GM15510 (cell line): ENCODE results near the gene ATP11C.

Experiments used
- POLR2A ChIP-seq: IDR thresholded peaks from 3 replicates; pipeline ENCODE4 v1.6.1; 2011; ENCODE audit warnings: borderline replicate concordance; ENCODE audit not compliant: insufficient read length; ENCODE audit errors: extremely low read depth

ATP11C gene

DNA sequence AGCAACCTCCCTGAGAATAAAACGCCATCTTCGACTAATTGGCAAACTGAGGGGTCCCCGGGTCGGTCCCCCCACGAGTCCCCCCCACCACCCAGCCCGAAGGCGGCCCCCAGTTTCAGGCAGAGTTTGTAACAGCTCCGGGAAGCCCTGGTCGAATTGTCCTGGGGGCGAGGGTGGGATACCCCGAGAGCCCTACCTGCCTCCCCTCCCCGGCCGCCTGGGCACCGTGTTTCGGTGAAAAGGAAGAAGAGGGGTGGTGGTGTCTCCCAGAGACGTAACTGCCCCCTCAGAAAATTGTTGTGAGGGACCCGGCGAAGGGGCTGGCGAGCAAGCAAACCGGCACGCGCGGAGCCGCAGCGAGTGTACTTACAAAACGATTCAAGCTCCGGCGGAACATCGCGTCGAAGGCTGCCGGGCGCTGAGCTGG lies 1.2 kb downstream of the ATP11C start:
- TF ChIP-seq POLR2A, result no peak

DNA sequence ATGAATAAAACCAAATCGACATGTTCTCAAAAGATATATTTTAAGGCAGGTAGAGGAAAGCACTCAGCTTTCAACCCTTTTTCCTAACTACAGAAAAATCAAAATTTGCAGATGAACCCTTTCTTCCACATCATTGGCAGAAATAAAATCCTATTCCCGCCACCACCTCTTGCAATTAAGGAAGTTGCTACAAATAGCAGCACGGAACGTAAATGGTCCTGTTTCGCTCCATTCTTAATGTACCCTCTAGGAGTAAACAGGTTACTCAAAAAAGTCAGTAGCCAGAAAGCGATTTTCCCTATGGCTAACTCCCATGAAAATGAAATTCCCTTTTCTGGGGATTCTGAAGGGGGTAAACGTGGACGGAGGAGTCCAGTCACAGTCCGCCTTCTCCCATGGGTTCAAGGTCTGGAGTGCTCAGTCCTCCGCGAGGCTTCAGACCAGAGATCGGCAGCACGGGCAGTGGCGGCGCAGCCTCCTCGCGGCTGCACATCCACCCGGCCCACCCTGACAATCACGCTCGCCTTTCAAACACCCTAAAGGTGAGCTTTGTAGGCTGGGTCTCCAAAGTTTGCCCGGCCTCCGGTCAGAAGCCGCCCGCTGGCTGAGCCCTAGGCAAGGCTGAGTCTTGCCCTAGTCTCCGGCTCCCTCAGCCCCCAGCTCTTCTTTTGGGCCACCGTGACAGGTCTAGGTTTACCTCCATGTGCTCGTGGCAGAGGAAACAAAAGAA lies 1.8 kb downstream of the ATP11C start:
- TF ChIP-seq POLR2A, result no peak

- TF ChIP-seq POLR2A, result no peak
These were observed 2.5 kb downstream of the ATP11C start for GRCh38 chrX:139930401-139930800.

GRCh38 chrX:139929876-139930275 lies 3.0 kb downstream of the ATP11C start:
- TF ChIP-seq POLR2A, result no peak

GRCh38 chrX:139924696-139925095 lies 8.2 kb downstream of the ATP11C start:
- no peak for TF ChIP-seq POLR2A

GRCh38 chrX:139924069-139924695 lies 8.7 kb downstream of the ATP11C start:
- TF ChIP-seq POLR2A, result no peak

DNA sequence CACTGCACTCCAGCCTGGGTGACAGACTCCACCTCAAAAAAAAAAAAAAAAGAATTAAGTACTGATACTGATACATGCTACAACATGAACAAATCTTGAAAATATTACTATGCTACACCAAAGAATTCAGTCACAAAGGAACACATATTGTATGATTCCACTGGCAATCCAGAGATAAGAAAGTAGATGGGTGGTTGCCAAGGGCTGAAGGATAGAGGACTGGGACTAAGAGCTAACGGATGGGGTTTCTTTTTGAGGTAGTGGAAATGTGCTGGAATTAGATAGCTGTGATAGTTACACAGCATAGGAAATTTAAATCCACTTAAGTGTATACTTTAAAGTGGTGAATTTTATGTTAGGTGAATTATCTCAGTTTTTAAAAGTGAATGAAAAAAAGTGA lies 12.5 kb downstream of the ATP11C start:
- TF ChIP-seq POLR2A, result no peak

- TF ChIP-seq POLR2A, result no peak
These were observed 18.4 kb downstream of the ATP11C start for GRCh38 chrX:139914421-139914820.

- no peak for TF ChIP-seq POLR2A
These were observed 23.1 kb downstream of the ATP11C start for GRCh38 chrX:139909712-139910111.

DNA sequence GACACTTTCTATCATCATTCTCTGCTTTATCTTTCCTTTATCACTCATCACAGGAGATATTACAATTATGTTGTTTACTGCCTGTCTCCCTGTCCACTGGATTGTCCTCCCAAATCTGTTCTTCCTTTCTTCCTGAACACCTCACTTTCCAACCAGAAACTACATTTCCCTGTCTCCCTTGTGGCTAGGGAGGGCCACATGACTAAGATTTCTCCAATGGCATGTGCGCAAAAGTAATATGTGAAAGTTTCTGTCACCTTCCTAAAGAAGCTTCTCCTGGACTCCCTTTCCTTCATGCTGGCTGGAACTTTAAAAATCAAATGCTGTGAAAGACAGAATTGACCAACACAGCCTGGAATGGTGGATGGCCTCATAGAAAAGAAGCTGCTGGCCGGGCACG lies 25.8 kb downstream of the ATP11C start:
- TF ChIP-seq POLR2A, result no peak

GRCh38 chrX:139905743-139906142 lies 27.1 kb downstream of the ATP11C start:
- no peak for TF ChIP-seq POLR2A

DNA sequence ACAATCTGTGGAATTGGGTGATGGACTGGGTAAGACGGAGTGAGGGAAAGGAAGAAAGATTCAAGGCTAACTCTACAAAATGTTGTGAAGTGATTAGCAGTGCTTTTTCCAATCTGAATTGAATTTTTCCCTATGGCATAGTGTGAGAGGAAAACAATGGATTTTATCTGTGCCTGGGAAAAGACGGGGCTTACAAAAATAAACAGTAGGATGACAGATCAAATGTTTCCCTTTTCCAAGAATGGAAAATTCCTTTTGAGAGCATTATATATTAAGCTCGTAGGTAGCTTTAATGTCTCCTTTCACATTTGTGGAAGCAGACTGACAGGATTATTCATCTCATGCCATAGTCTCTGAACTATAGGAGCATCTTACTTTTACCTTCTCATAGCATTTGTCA lies 27.8 kb downstream of the ATP11C start:
- TF ChIP-seq POLR2A, result no peak

- TF ChIP-seq POLR2A, result no peak
These were observed 29.6 kb downstream of the ATP11C start for GRCh38 chrX:139903210-139903609.

DNA sequence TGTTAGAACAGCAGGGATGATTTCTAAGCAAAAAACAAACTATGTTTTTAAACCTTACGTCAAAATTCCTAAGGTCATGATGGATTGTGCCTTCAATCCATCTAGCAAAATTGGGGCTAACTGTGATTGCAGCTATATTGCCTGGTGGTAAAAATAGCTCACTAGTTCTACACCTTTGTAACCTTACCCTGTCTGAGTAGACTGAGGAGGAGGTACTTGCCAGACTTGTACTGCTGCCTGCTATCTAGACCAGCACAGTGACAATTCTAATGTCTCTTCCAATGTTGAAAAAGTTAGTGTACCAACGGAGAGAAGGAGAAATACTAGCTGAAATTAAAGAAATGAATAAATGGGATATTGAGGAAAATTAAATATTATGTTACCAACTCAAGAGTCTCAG lies 30.3 kb downstream of the ATP11C start:
- no peak for TF ChIP-seq POLR2A

DNA sequence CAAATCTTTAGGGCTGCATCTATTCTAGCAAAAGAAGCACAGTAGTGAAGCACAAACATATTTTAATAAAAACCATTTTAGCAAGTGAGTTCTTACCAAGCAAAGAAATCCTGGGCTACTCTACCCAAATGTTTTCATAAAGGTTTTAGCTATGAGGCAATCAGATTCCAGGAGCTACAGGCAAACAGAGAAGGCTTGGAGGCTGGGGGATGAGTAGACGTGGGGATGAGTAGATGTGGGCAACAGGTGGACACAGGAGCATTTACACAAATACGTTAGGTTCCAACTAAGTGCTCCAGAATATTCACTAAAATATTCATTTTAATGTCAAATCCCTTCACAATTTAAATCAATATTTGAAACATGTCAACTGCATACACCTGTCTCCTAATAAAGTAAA lies 34.5 kb downstream of the ATP11C start:
- TF ChIP-seq POLR2A, result no peak

GRCh38 chrX:139892512-139892911 lies 40.3 kb downstream of the ATP11C start:
- no peak for TF ChIP-seq POLR2A
